CD8-positive, alpha-beta memory T cell (primary cell): ENCODE results near the gene SPATA6. TPM values are rescaled to one million over a fixed set of nuclear protein-coding genes. Genes with fewer than 3 reads are reported as not detected.

ENCODE experiments used
- CTCF ChIA-PET: fragments of 350-600 bp; sonication (Branson Sonifier 250); formaldehyde crosslinking; loops from one replicate; lab custom pipeline; 2021; ENCODE audit warnings: antibody characterized with exemption; lab: Charles Lee
- POLR2A ChIA-PET: fragments of 350-600 bp; sonication (Branson Sonifier 250); formaldehyde crosslinking; loops from one replicate; lab custom pipeline; 2021; ENCODE audit warnings: antibody characterized with exemption; lab: Charles Lee
- DNase-seq, 5 donors: peaks; one replicate each; pipeline versions ENCODE4 v3.0.0 to v3.0.0-alpha.2; 2020 to 2022; ENCODE audit warnings: mixed read lengths in 1 of 5
- H3K27ac ChIP-seq: one replicate; pipeline ENCODE4 v1.7.0; 2013; ENCODE audit warnings: low read depth, mild to moderate bottlenecking, low read length, moderate library complexity
- H3K27me3 ChIP-seq: 2 replicates; pipeline ENCODE4 v1.7.0; 2013; ENCODE audit warnings: low read length, mild to moderate bottlenecking; ENCODE audit not compliant: insufficient read depth, poor library complexity, severe bottlenecking
- H3K36me3 ChIP-seq: 2 replicates; pipeline ENCODE4 v1.7.0; 2013; ENCODE audit warnings: mild to moderate bottlenecking, low read length, moderate library complexity; ENCODE audit not compliant: insufficient read depth
- H3K4me1 ChIP-seq: 2 replicates; pipeline ENCODE4 v1.7.0; 2013; ENCODE audit warnings: mild to moderate bottlenecking, low read length, moderate library complexity; ENCODE audit not compliant: insufficient read depth
- H3K4me3 ChIP-seq: 2 replicates; pipeline ENCODE4 v1.7.0; 2013; ENCODE audit warnings: mild to moderate bottlenecking, low read length
- H3K9me3 ChIP-seq: 2 replicates; pipeline ENCODE4 v1.7.0; 2013; ENCODE audit warnings: mild to moderate bottlenecking, low read length
- H3K27ac Mint-ChIP-seq, 8 donors: one replicate each; pipeline ENCODE4 v1.8.0; 2020 to 2021; ENCODE audit warnings: mixed read lengths in 8 of 8, mild to moderate bottlenecking in 6 of 8, inconsistent platforms in 3 of 8, moderate library complexity in 3 of 8
- H3K27me3 Mint-ChIP-seq, 2 donors: one replicate each; pipeline ENCODE4 v1.8.0; 2020 to 2021; ENCODE audit warnings: mixed read lengths in 2 of 2, mild to moderate bottlenecking in 1 of 2, moderate library complexity in 1 of 2
- H3K36me3 Mint-ChIP-seq, 3 donors: one replicate each; pipeline ENCODE4 v1.8.0; 2020 to 2021; ENCODE audit warnings: mixed read lengths in 3 of 3, inconsistent platforms in 1 of 3, mild to moderate bottlenecking in 1 of 3
- H3K4me1 Mint-ChIP-seq, 3 donors: one replicate each; pipeline ENCODE4 v1.8.0; 2020 to 2021; ENCODE audit warnings: mixed read lengths in 3 of 3, inconsistent platforms in 1 of 3, mild to moderate bottlenecking in 1 of 3
- H3K4me3 Mint-ChIP-seq, 7 donors: one replicate each; pipeline ENCODE4 v1.8.0; 2020 to 2021; ENCODE audit warnings: mixed read lengths in 7 of 7, mild to moderate bottlenecking in 6 of 7, moderate library complexity in 4 of 7, inconsistent platforms in 2 of 7
- H3K9me3 Mint-ChIP-seq, 5 donors: one replicate each; pipeline ENCODE4 v1.8.0; 2020 to 2022; ENCODE audit warnings: mixed read lengths in 5 of 5, mild to moderate bottlenecking in 3 of 5, moderate library complexity in 2 of 5, inconsistent platforms in 1 of 5
- polyA plus RNA-seq: library from polyadenylated mRNA; unstranded; fragments of 300-500 nt; fragmentation: Illumina TruSeq; gene quantifications from one replicate; pipeline ENCODE4 v1.2.3, GENCODE V29; 2021
- total RNA-seq, 2 experiments: library from RNA; stranded (reverse); gene quantifications; one replicate each; pipeline ENCODE4 v1.2.3, GENCODE V29; 2021

Gene SPATA6
- total and polyA plus RNA-seq, 3 experiments from 2014 or later, result 0.35 to 1.6 (median 0.72) TPM

GRCh38 chr1:48248356-48248755 is 223.6 kb downstream of the SPATA6 start:
- no peak for DNase-seq
- H3K4me1 ChIP-seq, result no peaks in the 10 kb centered on the region
- no peak overlapping the region for H3K27ac ChIP-seq

GRCh38 chr1:48246727-48247126 is 225.3 kb downstream of the SPATA6 start:
- H3K27me3 ChIP-seq, result no peaks in the 10 kb centered on the region
- H3K4me3 ChIP-seq, result no peak overlapping the region
- no peaks in the 10 kb centered on the region for H3K4me1 ChIP-seq
- H3K9me3 ChIP-seq, result no peaks in the 10 kb centered on the region
- no peak for DNase-seq
- Mint-ChIP-seq H3K36me3 (no peaks in the 10 kb centered on the region), H3K4me3 (no peak overlapping the region), H3K9me3 (no peaks in the 10 kb centered on the region), H3K27ac (no peak overlapping the region), H3K4me1 (no peaks in the 10 kb centered on the region), H3K27me3 (peaks cover 7% of the 10 kb centered on the region in 2 donors)
- no peaks in the 10 kb centered on the region for H3K36me3 ChIP-seq
- no peak overlapping the region for H3K27ac ChIP-seq
- POLR2A ChIA-PET, result no interaction called here
- CTCF ChIA-PET, result no interaction called here

More at GRCh38 chr1:48248356-48248755, 223.6 kb downstream of the SPATA6 start:
- POLR2A ChIA-PET, result no interaction called here
- no peak overlapping the region for H3K4me3 ChIP-seq
- no peaks in the 10 kb centered on the region for H3K9me3 ChIP-seq
- Mint-ChIP-seq H3K4me3 (no peak overlapping the region), H3K4me1 (peaks cover 0 to 3% (median 0%) of the 10 kb centered on the region in 3 donors), H3K27me3 (peaks cover 7% of the 10 kb centered on the region in 2 donors), H3K9me3 (no peaks in the 10 kb centered on the region), H3K27ac (no peak overlapping the region), H3K36me3 (no peaks in the 10 kb centered on the region)
- no peaks in the 10 kb centered on the region for H3K27me3 ChIP-seq
- CTCF ChIA-PET, result no interaction called here
- H3K36me3 ChIP-seq, result no peaks in the 10 kb centered on the region

Other genes starting within 250 kb of the SPATA6 start
- gene SLC5A9, start 249.5 kb downstream of the SPATA6 start, total RNA-seq, result not detected
- not detected for gene SLC5A9, start 249.5 kb downstream of the SPATA6 start, polyA plus RNA-seq